DOHH2 (cell line): Measurements from ENCODE around the gene SLC16A12.

Source experiments
- H3F3A ChIP-seq: fragments of 200-600 bp; sonication (generic), shearing (Covaris generic); 2 replicates; pipeline ENCODE4 v1.6.0; 2016; ENCODE audit warnings: antibody characterized with exemption, mild to moderate bottlenecking; ENCODE audit not compliant: control insufficient read depth, insufficient read depth
- H3K27ac ChIP-seq: fragments of 200-600 bp; sonication (generic); 2 replicates; pipeline ENCODE4 v1.5.1; 2014; ENCODE audit warnings: low read depth, mild to moderate bottlenecking, low read length, moderate library complexity
- H3K27me3 ChIP-seq: fragments of 200-600 bp; sonication (generic); 2 replicates; pipeline ENCODE4 v1.6.1; 2014; ENCODE audit warnings: mild to moderate bottlenecking, low read length, mixed read lengths; ENCODE audit not compliant: control insufficient read depth
- H3K36me3 ChIP-seq: fragments of 200-600 bp; sonication (generic); 2 replicates; pipeline ENCODE4 v1.6.1; 2014; ENCODE audit warnings: mild to moderate bottlenecking, low read length, moderate library complexity, mixed read lengths; ENCODE audit not compliant: control insufficient read depth
- H3K4me1 ChIP-seq: fragments of 200-600 bp; sonication (generic); 2 replicates; pipeline ENCODE4 v1.6.1; 2014; ENCODE audit warnings: mild to moderate bottlenecking, low read length, mixed read lengths; ENCODE audit not compliant: control insufficient read depth
- H3K4me2 ChIP-seq: fragments of 200-600 bp; sonication (generic); 2 replicates; pipeline ENCODE4 v1.6.0; 2014; ENCODE audit warnings: mild to moderate bottlenecking, low read length, moderate library complexity
- H3K4me3 ChIP-seq: fragments of 200-600 bp; sonication (generic); 2 replicates; pipeline ENCODE4 v1.5.1; 2014; ENCODE audit warnings: mild to moderate bottlenecking, low read length, mixed read lengths
- H3K79me2 ChIP-seq: fragments of 200-600 bp; sonication (generic); 2 replicates; pipeline ENCODE4 v1.6.1; 2014; ENCODE audit warnings: mild to moderate bottlenecking, low read length, mixed read lengths; ENCODE audit not compliant: control insufficient read depth
- H3K9me2 ChIP-seq: fragments of 200-600 bp; sonication (generic); replicated peaks from 2 replicates; pipeline ENCODE4 v1.6.1; 2014; ENCODE audit warnings: mild to moderate bottlenecking, low read length, mixed read lengths; ENCODE audit not compliant: control insufficient read depth
- H3K9me3 ChIP-seq: fragments of 200-600 bp; sonication (generic); 2 replicates; pipeline ENCODE4 v1.6.1; 2014; ENCODE audit warnings: antibody characterized with exemption, low read length, mixed read lengths; ENCODE audit not compliant: control insufficient read depth, insufficient read depth
- H4K20me1 ChIP-seq: fragments of 200-600 bp; sonication (generic); 2 replicates; pipeline ENCODE4 v1.6.0; 2014; ENCODE audit warnings: low read depth, mild to moderate bottlenecking, antibody characterized with exemption, low read length, moderate library complexity; ENCODE audit not compliant: control insufficient read depth, insufficient read depth
- CTCF ChIP-seq: fragments of 200-600 bp; sonication (generic); IDR thresholded peaks from one replicate; pipeline ENCODE4 v1.5.1; 2014; ENCODE audit warnings: antibody characterized with exemption, mild to moderate bottlenecking, low read depth, low read length; ENCODE audit not compliant: poor library complexity, severe bottlenecking
- EZH2phosphoT487 ChIP-seq: fragments of 200-600 bp; sonication (generic); IDR thresholded peaks from 2 replicates; pipeline ENCODE4 v1.6.1; 2017; ENCODE audit warnings: borderline replicate concordance, mild to moderate bottlenecking, antibody characterized with exemption, low read length, moderate library complexity, mixed read lengths

The SLC16A12 gene

GRCh38 chr10:89463846-89464537, 71.4 kb downstream of the SLC16A12 start:
- no peaks in the 10 kb centered on the region for H3K79me2 ChIP-seq
- H3K9me3 ChIP-seq: no peaks in the 10 kb centered on the region
- no peak overlapping the region for H3K4me2 ChIP-seq
- H3K4me3 ChIP-seq: no peak overlapping the region
- no peaks in the 10 kb centered on the region for H3K4me1 ChIP-seq
- H3K27ac ChIP-seq: no peak overlapping the region
- no peaks in the 10 kb centered on the region for H4K20me1 ChIP-seq
- no peaks in the 10 kb centered on the region for H3K36me3 ChIP-seq
- no peaks in the 10 kb centered on the region for H3K9me2 ChIP-seq
- H3F3A ChIP-seq: no peaks in the 10 kb centered on the region
- H3K27me3 ChIP-seq: no peaks in the 10 kb centered on the region; the same call in 1 of the 2 replicates
- TF ChIP-seq EZH2phosphoT487 (no peak), CTCF (no peak)

- Histone ChIP-seq H3K9me3 (no peaks in the 10 kb centered on the region), H4K20me1 (no peaks in the 10 kb centered on the region), H3K4me3 (no peak overlapping the region), H3K36me3 (no peaks in the 10 kb centered on the region), H3K27ac (no peak overlapping the region), H3K79me2 (no peaks in the 10 kb centered on the region), H3K4me2 (no peak overlapping the region), H3F3A (no peaks in the 10 kb centered on the region), H3K4me1 (no peaks in the 10 kb centered on the region), H3K27me3 (no peaks in the 10 kb centered on the region; the same call in 1 of the 2 replicates), H3K9me2 (no peaks in the 10 kb centered on the region)
- TF ChIP-seq EZH2phosphoT487 (no peak), CTCF (no peak)
Measured at GRCh38 chr10:89458784-89459183, 76.6 kb downstream of the SLC16A12 start.

GRCh38 chr10:89458291-89458690, 77.1 kb downstream of the SLC16A12 start:
- no peak for TF ChIP-seq CTCF
- TF ChIP-seq EZH2phosphoT487: no peak

More at GRCh38 chr10:89458291-89458690, 77.1 kb downstream of the SLC16A12 start:
- Histone ChIP-seq H3K4me2 (no peak overlapping the region), H3K79me2 (no peaks in the 10 kb centered on the region), H3K4me1 (no peaks in the 10 kb centered on the region), H3K27me3 (no peaks in the 10 kb centered on the region), H4K20me1 (no peaks in the 10 kb centered on the region), H3K36me3 (no peaks in the 10 kb centered on the region), H3K27ac (no peak overlapping the region), H3K9me2 (no peaks in the 10 kb centered on the region), H3K4me3 (no peak overlapping the region), H3F3A (no peaks in the 10 kb centered on the region), H3K9me3 (no peaks in the 10 kb centered on the region)
